Stimulated activated CD4-positive, alpha-beta T cell treated with anti-CD3 and anti-CD28 coated beads, Interleukin-15, amount 100 ng/mL, for 1 hour (primary cell): ENCODE data around the gene ISM2.

Experiments used
- DNase-seq, 2 donors: peaks; one replicate each; pipeline ENCODE4 v3.0.0-alpha.2; 2020; ENCODE audit warnings: low read depth in 1 of 2, low spot score in 1 of 2

ISM2 gene

GRCh38 chr14:77469539-77469938 is 29.1 kb downstream of the ISM2 start:
- no peak for DNase-seq

- no peak for DNase-seq
These were observed 29.5 kb downstream of the ISM2 start for GRCh38 chr14:77469067-77469505.

GRCh38 chr14:77467801-77468200 is 30.8 kb downstream of the ISM2 start:
- no peak for DNase-seq

GRCh38 chr14:77459072-77459723 is 39.4 kb downstream of the ISM2 start:
- peak in 1 of 2 donors; percentile 8 for DNase-seq

- peak in 1 of 2 donors; percentile 3 for DNase-seq
These were observed 40.2 kb downstream of the ISM2 start for GRCh38 chr14:77458249-77458950.

- DNase-seq = peak; percentile 75 to 79
These were observed 40.9 kb downstream of the ISM2 start, which contains the start of the genes AHSA1 and VIPAS39 for GRCh38 chr14:77457522-77458248. TSS of gene AHSA1 (plus strand) at chr14:77458093. CDS start at chr14:77458190, 97 bp downstream. TSS of gene VIPAS39 (minus strand) at chr14:77457601. CDS start at chr14:77454102, 3,499 bp downstream.

GRCh38 chr14:77457115-77457521 is 41.5 kb downstream of the ISM2 start:
- DNase-seq = no peak

GRCh38 chr14:77455966-77456640 is 42.5 kb downstream of the ISM2 start:
- no peak for DNase-seq

- DNase-seq = no peak
These were observed 56.4 kb downstream of the ISM2 start for GRCh38 chr14:77442196-77442595.

GRCh38 chr14:77439861-77440260 is 58.8 kb downstream of the ISM2 start:
- DNase-seq = no peak

GRCh38 chr14:77438596-77438995 is 60.0 kb downstream of the ISM2 start:
- no peak for DNase-seq

- DNase-seq = no peak
These were observed 62.6 kb downstream of the ISM2 start for GRCh38 chr14:77436042-77436441.

GRCh38 chr14:77426396-77426795 is 72.2 kb downstream of the ISM2 start:
- no peak for DNase-seq

- no peak for DNase-seq
These were observed 73.8 kb downstream of the ISM2 start for GRCh38 chr14:77424862-77425261.
